Ovary (tissue), 3 donors: ENCODE data around the gene MTCH2.

Experiments
- EP300 ChIP-seq: sonication (generic); formaldehyde crosslinking; IDR thresholded peaks from one replicate; pipeline ENCODE4 v1.6.1; 2017; ENCODE audit warnings: antibody characterized with exemption
- POLR2A ChIP-seq: fragments of 450-650 bp; IDR thresholded peaks from one replicate; pipeline ENCODE4 v1.6.1; 2017; ENCODE audit warnings: antibody characterized with exemption, mild to moderate bottlenecking, moderate library complexity
- TF ChIP-seq, protein P1 (sequence below), 3 donors: fragments of 450-650 bp in 2 of 3; fragments of 200-600 bp in 1 of 3; IDR thresholded peaks; one replicate each; pipeline versions ENCODE4 v1.5.1 to v1.8.0; 2016 to 2022; ENCODE audit warnings: antibody characterized with exemption in 3 of 3, mild to moderate bottlenecking in 1 of 3
- donor health status: DM: no; HTN: no; CAD: no.

DNA sequence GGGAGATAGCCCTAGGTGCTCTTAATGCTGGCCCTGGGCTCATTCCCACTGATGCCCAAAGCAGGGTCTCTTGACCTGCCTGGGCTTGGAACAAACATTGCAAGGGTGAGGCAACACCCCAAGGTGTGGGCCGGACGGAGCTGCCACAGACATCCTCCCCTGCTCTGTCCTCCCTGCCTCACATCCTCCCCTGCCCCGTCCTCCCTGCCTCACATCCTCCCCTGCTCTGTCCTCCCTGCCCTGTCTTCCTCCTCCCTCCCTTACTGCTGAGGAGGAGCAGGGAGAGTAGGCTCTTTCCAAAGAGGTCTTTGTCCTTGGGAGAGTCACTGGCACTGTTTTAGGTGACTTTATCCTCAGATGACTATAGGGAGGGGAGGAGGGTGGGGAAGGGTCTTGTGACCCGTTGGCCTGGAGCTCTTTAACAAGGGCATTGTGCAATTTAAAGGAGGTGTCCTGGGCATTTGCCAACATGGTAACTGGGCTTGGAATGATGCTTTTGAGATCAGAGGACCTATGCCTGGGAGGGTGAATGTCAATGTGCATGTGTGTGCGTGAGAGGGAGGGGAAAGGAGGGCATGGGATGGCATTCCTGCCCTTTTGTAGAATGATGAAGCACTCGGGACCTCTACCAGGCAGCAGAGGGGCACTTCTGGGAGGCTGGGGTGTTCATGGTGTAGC is 55.2 kb downstream of the MTCH2 start:
- TF ChIP-seq, protein P1, sequence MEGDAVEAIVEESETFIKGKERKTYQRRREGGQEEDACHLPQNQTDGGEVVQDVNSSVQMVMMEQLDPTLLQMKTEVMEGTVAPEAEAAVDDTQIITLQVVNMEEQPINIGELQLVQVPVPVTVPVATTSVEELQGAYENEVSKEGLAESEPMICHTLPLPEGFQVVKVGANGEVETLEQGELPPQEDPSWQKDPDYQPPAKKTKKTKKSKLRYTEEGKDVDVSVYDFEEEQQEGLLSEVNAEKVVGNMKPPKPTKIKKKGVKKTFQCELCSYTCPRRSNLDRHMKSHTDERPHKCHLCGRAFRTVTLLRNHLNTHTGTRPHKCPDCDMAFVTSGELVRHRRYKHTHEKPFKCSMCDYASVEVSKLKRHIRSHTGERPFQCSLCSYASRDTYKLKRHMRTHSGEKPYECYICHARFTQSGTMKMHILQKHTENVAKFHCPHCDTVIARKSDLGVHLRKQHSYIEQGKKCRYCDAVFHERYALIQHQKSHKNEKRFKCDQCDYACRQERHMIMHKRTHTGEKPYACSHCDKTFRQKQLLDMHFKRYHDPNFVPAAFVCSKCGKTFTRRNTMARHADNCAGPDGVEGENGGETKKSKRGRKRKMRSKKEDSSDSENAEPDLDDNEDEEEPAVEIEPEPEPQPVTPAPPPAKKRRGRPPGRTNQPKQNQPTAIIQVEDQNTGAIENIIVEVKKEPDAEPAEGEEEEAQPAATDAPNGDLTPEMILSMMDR (IDR thresholded peaks at IDR 0.05) = no peak
- TF ChIP-seq EP300 (no peak), POLR2A (no peak)
